ENCODE data around the gene EOLA2.
"Not testable (repeated sequence)": the region's sequence is repeated elsewhere in the genome, so short reads cannot be mapped to it uniquely, and the experiment has no call there.

The EOLA2 gene

GRCh38 chrX:149932970-149933369 is 5.3 kb downstream of the EOLA2 start:
- not testable (repeated sequence) for DNase-seq (ENCODE audit: low read depth, low spot score)

DNA sequence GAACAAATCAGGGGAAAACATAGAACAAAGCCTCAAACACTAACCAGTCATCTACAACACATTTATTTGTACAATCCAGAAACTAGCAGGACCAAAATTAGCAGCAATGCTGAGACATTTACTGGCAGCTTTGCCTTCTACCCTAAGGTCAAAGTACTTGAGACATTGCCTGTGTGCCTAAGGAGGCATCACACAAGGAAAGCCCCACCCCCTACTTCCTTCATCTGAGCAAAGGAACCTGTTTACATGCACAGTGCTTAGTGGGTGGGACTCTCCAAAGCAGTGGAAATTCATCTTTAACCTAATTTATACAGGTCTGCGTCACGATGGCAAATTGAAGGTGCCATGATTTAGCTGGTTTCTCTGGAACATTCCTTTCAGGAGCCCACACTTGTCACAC is 6.1 kb downstream of the EOLA2 start:
- DNase-seq (ENCODE audit: low read depth, low spot score): not testable (repeated sequence)

DNA sequence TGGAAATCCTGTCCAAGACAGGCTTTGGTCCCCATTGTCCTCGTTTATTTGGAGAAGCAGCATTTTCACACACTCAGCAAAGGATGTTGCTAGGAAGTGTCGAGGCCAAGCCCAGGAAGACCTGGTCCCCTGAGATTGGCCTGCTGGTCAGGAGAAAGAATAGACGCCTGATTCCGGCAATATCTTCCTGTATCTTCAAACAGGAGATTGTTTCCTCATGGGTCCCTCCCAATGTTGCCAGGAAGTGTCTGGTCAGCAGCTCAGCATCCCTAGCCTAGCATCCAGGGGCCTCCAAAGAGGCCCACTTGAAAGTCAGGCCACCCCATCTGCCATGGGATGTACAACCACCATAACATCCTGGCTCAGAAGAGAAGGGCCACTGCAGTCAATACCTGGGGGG is 6.9 kb downstream of the EOLA2 start:
- not testable (repeated sequence) for DNase-seq (ENCODE audit: low read depth, low spot score)

DNA sequence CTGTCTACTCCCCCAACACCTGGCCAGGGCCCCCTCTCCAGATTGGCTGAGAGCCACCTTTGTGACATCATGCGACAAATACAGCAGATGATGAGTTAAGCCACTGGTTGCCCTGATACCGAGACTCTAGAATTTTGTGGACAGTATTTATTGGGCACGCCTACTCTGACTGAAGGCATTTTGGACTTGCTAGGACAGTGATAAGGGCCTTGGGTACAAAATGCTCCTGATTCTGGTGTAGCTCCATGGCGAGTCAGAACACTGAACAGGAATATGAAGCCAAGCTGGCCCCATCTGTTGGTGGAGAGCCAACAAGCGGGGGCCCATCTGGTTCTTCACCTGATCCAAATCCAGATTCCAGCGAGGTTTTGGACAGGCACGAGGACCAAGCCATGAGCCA is 8.9 kb downstream of the EOLA2 start, which contains the start of gene HSFX4:
TSS of gene HSFX4 (plus strand) at position 174 of the 400 bp plus-strand sequence. CDS start at position 246, 72 bp downstream.
- not testable (repeated sequence) for DNase-seq (ENCODE audit: low read depth, low spot score)

- not testable (repeated sequence) for DNase-seq (ENCODE audit: low read depth, low spot score)
Measured at GRCh38 chrX:149928635-149929034, 9.7 kb downstream of the EOLA2 start.

DNA sequence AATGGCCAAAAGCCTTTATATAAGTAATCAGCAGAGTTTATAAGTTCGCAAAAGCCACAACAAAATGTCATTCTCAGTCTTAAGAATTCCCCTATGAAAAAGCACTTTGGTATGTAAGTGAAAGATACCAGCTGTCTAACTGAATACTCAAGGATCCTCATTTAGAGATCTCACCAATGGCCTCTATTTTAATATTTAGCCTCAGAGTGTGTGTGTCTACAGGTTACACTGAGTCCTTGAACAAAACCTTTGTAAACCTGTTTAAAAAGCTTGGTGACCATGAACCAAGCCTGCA is 10.4 kb downstream of the EOLA2 start:
- DNase-seq (ENCODE audit: low read depth, low spot score): not testable (repeated sequence)

DNA sequence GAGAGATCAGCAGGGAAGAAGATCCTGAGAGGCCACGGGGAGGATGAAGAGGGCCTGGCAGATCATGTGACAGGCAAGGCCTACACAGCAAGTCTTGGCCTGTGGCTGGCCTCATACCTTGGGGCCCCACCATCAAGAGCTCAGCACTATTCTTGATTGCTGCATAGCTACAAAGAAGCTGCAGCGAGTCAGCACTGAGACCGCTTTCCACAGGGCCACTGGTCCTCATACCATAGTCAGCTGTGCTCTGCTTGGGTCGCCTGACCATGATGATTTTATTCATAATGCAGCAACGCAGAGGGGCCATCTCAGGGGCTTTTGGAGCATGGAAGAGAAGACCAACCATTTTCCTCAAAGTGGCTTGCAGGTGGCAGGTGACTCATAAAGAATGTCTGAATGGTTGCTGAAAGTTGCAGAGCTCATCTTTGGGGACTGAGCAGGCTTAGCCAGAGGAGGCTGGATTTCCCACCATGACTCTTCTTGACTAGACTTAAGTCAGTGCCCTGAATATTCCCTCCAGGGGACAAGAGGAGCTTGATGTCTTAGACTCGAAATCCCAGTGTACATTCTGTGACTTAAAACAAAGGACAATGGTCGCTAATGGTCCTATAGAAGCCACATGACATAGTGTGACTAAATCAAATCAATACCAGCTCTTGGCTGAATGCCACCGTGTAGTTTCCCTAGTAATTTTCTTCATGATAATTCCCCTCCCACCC is 10.9 kb downstream of the EOLA2 start:
- not testable (repeated sequence) for DNase-seq (ENCODE audit: low read depth, low spot score)

DNA sequence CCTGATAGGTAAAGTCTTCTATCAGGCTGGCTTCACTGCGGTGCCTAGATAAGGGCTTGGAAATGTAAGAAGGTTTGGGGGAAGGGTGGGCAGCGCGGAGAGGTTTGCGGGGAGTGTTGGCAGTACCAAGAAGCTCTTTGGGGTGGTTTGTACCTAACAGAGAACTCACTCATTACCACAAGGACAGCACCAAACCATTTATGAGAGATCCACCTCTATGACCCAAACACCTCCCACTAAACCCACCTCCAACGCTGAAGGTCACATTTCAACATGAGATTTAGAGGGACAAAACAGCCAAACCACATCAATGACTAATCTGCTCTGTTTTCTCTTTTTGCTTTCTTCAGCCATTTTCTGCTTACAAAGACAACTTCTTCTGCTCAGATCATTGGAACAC is 13.9 kb downstream of the EOLA2 start:
- DNase-seq (ENCODE audit: low read depth, low spot score): not testable (repeated sequence)

- not testable (repeated sequence) for DNase-seq (ENCODE audit: low read depth, low spot score)
Measured at GRCh38 chrX:149923836-149924235, 14.5 kb downstream of the EOLA2 start.

GRCh38 chrX:149916745-149917392 is 21.4 kb downstream of the EOLA2 start:
- DNase-seq (ENCODE audit: low read depth, low spot score): no peak

DNA sequence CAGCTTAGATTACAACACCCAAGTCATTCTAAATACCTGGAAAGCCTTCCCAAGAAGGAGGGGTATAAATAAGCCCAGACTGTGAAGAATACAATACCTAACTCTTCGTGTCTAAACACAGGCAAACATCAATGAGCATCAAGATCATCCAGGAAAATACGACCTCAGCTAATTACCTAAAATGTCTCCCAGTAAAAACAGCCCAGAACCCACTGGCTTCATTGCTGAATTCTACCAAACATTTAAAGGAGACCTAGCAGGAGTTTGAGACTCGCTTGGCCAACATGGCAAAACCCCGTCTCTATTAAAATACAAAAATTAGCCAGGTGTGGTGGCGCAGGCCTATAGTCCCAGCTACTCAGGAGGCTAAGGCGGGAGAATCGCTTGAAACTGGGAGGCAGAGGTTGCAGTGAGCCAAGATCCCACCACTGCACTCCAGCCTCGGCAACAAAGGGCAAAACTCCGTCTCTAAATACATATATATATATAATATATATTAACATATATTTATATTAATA is 28.1 kb downstream of the EOLA2 start:
- DNase-seq (ENCODE audit: low read depth, low spot score): no peak

DNA sequence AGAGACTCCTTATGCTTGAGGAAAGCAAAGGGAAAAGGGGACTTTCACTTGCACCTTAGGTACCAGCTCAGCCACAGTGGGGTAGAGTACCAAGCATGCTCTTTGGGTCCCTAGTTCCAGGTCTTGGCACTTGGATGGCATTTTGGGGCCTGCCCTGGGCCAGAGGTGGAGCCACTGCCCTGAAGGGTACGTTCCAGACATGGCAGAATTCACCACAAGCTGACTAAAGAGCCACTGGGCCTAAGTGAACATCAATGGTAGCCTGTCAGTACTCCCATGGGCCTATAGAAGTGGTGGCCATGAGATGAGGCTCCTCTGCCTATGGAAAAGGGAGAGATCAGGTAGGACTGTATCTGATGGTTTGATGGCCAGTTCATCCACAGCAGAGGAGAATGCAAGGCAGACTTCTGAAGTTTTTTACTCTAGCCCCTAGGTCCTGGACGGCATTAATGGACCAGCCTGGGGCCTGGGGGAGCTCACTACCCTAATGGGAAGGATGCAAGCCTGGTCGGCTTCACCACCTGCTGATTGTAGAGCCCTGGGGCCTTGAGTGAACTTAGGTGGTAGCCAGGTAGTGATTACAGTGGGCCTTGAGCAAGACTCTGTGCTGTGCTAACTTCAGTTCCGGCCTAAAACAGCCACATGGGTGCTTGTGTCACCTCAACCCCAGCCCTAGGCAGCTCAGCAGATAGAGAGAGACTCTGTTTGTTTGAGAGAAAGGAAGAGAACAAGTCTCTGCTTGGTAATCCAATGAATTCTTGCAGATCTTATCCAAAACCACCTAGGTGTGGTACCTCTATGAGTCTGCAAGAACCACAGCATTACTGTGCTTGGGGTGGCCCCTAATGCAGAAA is 28.7 kb downstream of the EOLA2 start:
- DNase-seq (ENCODE audit: low read depth, low spot score): no peak

- no peak for DNase-seq (ENCODE audit: low read depth, low spot score)
Measured at GRCh38 chrX:149908727-149909126, 29.6 kb downstream of the EOLA2 start.

DNA sequence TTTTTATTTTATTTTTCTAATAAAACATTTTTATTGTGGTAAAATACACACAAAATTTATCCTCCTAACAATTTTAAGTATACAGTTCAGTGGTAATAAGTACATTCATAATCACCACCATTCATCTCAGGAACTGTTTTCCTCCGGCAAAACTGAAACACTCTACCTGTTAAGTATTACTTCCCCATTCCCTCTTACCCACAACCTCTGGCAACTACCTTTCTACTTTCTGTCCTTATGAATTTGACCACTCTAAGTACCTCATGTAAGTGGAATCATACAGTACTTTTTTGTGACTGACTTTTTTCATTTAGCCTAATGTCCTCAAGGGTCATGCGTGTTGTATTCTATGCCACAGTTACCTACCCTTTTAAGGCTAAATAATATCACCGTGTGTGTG is 30.0 kb downstream of the EOLA2 start:
- no peak for DNase-seq (ENCODE audit: low read depth, low spot score)

DNA sequence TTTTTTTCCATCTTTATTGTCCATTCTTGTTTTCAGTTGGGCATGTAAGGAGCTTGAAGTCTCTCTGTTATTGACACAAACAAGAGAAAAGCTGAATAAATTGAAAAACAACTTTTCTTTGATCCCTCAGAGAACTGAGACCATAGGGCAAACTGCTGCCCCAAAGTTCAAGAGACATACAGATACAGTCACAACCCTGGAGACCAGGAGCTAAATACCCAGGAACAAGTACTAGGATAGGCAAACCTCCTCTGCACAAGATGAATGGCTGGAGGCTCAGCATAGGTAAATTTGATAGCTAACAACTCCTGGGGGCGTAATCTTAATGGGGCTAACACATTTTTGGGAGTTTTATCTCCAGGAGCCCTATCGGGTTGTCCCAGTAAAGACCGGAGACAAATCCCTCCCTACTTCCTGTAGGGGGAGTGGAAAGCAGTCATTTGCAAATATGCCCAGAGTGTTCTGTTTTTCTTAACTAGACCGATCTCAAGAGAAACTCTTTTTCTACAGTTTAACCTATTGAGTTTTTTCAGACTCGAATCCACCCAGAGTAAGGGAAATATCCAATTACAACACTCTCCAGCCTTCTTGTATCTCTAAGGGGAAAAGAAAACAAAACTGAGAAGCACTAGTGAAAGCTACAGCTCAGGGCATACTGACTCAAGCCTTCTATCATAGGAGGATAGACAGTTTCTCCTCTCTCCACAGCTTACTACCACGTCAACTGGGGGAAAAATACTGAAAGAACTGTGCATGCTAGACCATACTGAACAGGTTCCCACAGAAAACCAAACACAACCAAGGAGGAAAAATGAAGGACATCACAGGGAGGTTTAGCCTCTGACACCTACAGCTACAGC is 34.2 kb downstream of the EOLA2 start:
- DNase-seq (ENCODE audit: low read depth, low spot score): no peak

- DNase-seq (ENCODE audit: low read depth, low spot score): no peak
Measured at GRCh38 chrX:149898554-149898953, 39.7 kb downstream of the EOLA2 start.

DNA sequence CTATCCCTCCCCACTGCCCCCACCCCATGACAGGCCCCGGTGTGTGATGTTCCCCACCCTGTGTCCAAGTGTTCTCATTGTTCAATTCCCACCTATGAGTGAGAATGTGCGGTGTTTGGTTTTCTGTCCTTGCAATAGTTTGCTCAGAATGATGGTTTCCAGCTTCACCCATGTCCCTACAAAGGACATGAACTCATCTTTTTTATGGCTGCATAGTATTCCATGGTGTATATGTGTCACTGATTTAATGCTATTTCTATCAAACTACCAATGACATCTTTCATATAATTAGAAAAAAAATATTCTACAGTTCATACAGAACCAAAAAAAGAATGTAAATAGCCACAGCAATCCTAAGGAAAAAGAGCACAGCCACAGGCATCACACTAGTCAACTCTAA is 47.5 kb downstream of the EOLA2 start:
- not testable (repeated sequence) for DNase-seq (ENCODE audit: low read depth, low spot score)
